Parathyroid adenoma (tissue), 2 donors: ENCODE measurements around the gene CLN5.
"Not testable (repeated sequence)": the region's sequence is repeated elsewhere in the genome, so short reads cannot be mapped to it uniquely, and the experiment has no call there.

Experiments used
- H2AFZ ChIP-seq: fragments of 300-600 bp; sonication (generic); one replicate; pipeline ENCODE4 v1.7.0; 2017; ENCODE audit warnings: antibody characterized with exemption, mild to moderate bottlenecking
- H3K27ac ChIP-seq: fragments of 300-600 bp; sonication (generic); one replicate; pipeline ENCODE4 v1.7.0; 2017
- H3K27me3 ChIP-seq: fragments of 300-600 bp; sonication (generic); one replicate; pipeline ENCODE4 v1.7.0; 2017; ENCODE audit warnings: low read length; ENCODE audit not compliant: control insufficient read depth, insufficient read depth
- H3K36me3 ChIP-seq: fragments of 300-600 bp; sonication (generic); one replicate; pipeline ENCODE4 v1.7.0; 2017; ENCODE audit warnings: low read length; ENCODE audit not compliant: control insufficient read depth, insufficient read depth
- H3K4me1 ChIP-seq: fragments of 300-600 bp; sonication (generic); one replicate; pipeline ENCODE4 v1.7.0; 2017; ENCODE audit warnings: control low read depth
- H3K4me2 ChIP-seq: fragments of 300-600 bp; sonication (generic); one replicate; pipeline ENCODE4 v1.7.0; 2017; ENCODE audit warnings: low read length
- H3K4me3 ChIP-seq: fragments of 300-600 bp; sonication (generic); one replicate; pipeline ENCODE4 v1.7.0; 2017; ENCODE audit warnings: low read depth, low read length
- H3K79me2 ChIP-seq: fragments of 300-600 bp; sonication (generic); one replicate; pipeline ENCODE4 v1.7.0; 2017; ENCODE audit warnings: control low read depth
- H3K9ac ChIP-seq: fragments of 300-600 bp; sonication (generic); one replicate; pipeline ENCODE4 v1.7.0; 2017; ENCODE audit warnings: mild to moderate bottlenecking
- H3K9me3 ChIP-seq: fragments of 300-600 bp; sonication (generic); one replicate; pipeline ENCODE4 v1.7.0; 2017; ENCODE audit warnings: low read length; ENCODE audit not compliant: control insufficient read depth
- TF ChIP-seq, protein P1 (sequence below): fragments of 300-600 bp; sonication (generic); IDR thresholded peaks from one replicate; pipeline ENCODE4 v1.7.0; 2017; ENCODE audit warnings: antibody characterized with exemption, mild to moderate bottlenecking
- donor health status: primary hyperparathyroidism.

The CLN5 gene

GRCh38 chr13:76958841-76959432 lies 32.9 kb upstream of the CLN5 start:
- Histone ChIP-seq H2AFZ (no peak overlapping the region), H3K9me3 (no peaks in the 10 kb centered on the region), H3K9ac (no peak overlapping the region), H3K36me3 (no peaks in the 10 kb centered on the region), H3K27me3 (no peaks in the 10 kb centered on the region), H3K27ac (no peak overlapping the region), H3K4me3 (no peak overlapping the region), H3K4me1 (no peaks in the 10 kb centered on the region), H3K79me2 (no peaks in the 10 kb centered on the region), H3K4me2 (no peak overlapping the region)
- TF ChIP-seq, protein P1, sequence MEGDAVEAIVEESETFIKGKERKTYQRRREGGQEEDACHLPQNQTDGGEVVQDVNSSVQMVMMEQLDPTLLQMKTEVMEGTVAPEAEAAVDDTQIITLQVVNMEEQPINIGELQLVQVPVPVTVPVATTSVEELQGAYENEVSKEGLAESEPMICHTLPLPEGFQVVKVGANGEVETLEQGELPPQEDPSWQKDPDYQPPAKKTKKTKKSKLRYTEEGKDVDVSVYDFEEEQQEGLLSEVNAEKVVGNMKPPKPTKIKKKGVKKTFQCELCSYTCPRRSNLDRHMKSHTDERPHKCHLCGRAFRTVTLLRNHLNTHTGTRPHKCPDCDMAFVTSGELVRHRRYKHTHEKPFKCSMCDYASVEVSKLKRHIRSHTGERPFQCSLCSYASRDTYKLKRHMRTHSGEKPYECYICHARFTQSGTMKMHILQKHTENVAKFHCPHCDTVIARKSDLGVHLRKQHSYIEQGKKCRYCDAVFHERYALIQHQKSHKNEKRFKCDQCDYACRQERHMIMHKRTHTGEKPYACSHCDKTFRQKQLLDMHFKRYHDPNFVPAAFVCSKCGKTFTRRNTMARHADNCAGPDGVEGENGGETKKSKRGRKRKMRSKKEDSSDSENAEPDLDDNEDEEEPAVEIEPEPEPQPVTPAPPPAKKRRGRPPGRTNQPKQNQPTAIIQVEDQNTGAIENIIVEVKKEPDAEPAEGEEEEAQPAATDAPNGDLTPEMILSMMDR: no peak

DNA sequence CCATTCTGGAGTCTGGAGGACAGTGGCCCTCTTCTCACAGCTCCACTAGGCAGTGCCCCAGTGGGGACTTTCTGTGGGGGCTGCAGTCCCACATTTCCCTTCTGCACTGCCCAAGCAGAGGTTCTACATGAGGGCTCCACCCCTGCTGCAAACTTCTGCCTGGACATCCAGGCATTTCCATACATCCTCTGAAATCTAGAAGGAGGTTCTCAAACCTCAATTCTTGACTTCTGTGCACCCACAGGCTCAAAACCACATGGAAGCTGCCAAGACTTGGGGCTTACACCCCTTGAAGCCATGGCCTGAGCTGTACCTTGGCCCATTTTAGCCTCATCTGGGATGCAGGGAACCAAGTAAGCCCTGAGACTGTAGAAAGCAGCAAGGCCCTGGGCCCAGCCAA lies 32.1 kb upstream of the CLN5 start:
- H3K36me3 ChIP-seq, H3K79me2 ChIP-seq, H2AFZ ChIP-seq, H3K4me1 ChIP-seq, H3K4me3 ChIP-seq, H3K27me3 ChIP-seq, H3K27ac ChIP-seq, H3K9ac ChIP-seq, H3K9me3 ChIP-seq, H3K4me2 ChIP-seq: not testable (repeated sequence)

DNA sequence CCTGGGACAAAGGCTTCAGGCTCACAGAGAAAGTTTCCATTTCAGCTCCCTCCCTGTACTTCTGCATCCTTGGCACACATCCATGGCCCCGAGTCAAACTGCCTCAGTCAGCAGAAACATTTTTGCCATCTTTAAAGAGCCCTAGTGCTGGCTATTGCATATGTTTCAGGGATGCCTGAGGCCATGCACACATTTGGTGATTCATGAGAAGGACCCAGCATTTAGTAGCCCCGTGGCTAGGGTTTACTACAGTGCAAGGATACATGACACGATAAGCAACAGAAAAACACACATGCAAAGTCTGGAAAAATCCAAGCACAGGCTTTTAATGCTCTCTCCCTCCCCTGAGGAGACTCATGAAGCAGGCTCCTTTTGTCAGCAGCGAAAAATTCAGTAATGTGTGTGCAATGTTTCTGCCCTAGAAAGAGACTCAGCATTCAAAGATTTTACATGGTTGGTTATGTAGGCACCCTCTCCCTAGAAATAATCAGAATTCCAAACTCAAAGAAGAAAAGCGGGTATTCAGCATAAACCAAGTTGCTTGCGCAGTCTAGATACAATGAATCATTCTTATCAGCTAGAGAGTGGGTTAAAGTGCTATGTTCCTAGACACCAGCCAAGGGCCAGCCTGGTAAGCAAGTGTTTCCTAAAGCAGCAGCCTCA lies 26.0 kb upstream of the CLN5 start:
- H3K27ac ChIP-seq: no peak overlapping the region
- H3K79me2 ChIP-seq: no peaks in the 10 kb centered on the region
- H3K4me2 ChIP-seq: no peak overlapping the region
- no peak overlapping the region for H2AFZ ChIP-seq
- TF ChIP-seq, protein P1: no peak
- no peaks in the 10 kb centered on the region for H3K4me1 ChIP-seq
- no peaks in the 10 kb centered on the region for H3K36me3 ChIP-seq
- no peaks in the 10 kb centered on the region for H3K9me3 ChIP-seq
- H3K27me3 ChIP-seq: no peaks in the 10 kb centered on the region
- no peak overlapping the region for H3K4me3 ChIP-seq
- no peak overlapping the region for H3K9ac ChIP-seq

DNA sequence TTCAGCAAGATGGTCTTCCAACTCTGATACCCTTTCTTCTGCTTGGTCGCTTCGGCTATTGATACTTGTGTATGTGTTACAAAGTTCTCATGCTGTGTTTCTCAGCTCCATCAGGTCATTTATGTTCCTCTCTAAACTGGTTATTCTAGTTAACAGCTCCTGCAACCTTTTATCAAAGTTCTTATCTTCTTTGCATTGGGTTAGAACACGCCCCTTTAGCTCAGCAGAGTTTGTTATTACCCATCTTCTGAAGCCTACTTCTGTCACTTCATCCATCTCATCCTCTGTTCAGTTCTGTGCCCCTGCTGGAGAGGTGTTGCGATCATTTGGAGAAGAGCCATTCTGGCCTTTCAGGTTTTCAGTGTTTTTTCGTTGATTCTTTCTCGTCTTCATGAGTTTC lies 24.9 kb upstream of the CLN5 start:
- Histone ChIP-seq H3K4me1 (no peaks in the 10 kb centered on the region), H3K27me3 (no peaks in the 10 kb centered on the region), H3K9me3 (no peaks in the 10 kb centered on the region), H2AFZ (no peak overlapping the region), H3K79me2 (no peaks in the 10 kb centered on the region), H3K36me3 (no peaks in the 10 kb centered on the region), H3K4me3 (no peak overlapping the region), H3K27ac (no peak overlapping the region), H3K4me2 (no peak overlapping the region), H3K9ac (no peak overlapping the region)
- TF ChIP-seq, protein P1: no peak

GRCh38 chr13:76968041-76968440 lies 23.8 kb upstream of the CLN5 start:
- H3K9ac ChIP-seq: no peak overlapping the region
- H3K4me3 ChIP-seq: no peak overlapping the region
- H3K27me3 ChIP-seq: no peaks in the 10 kb centered on the region
- H3K79me2 ChIP-seq: no peaks in the 10 kb centered on the region
- no peaks in the 10 kb centered on the region for H3K9me3 ChIP-seq
- TF ChIP-seq, protein P1: no peak
- no peak overlapping the region for H2AFZ ChIP-seq
- H3K36me3 ChIP-seq: no peaks in the 10 kb centered on the region
- no peaks in the 10 kb centered on the region for H3K4me1 ChIP-seq
- H3K27ac ChIP-seq: no peak overlapping the region
- H3K4me2 ChIP-seq: no peak overlapping the region
